Adrenal gland (tissue), 12 donors: Measurements from ENCODE around the gene CKB. TPM values are rescaled to one million over a fixed set of nuclear protein-coding genes. Genes with fewer than 3 reads are reported as not detected.

Experiments
- DNase-seq, 7 donors: peaks; one replicate each; pipeline ENCODE4 v3.0.0-alpha.2; 2019 to 2020
- H3K27ac ChIP-seq, 5 donors: fragments of 200-600 bp; sonication (generic) in 4 of 5; 1 replicate in 3 of 5; 2 replicates in 2 of 5; pipeline versions ENCODE4 v1.5.1 to v1.8.0; 2016 to 2020; ENCODE audit warnings: mild to moderate bottlenecking in 1 of 5
- H3K27me3 ChIP-seq: fragments of 200-600 bp; 2 replicates; pipeline ENCODE4 v1.8.0; 2021
- H3K36me3 ChIP-seq, 2 donors: fragments of 200-600 bp; replicated peaks in 1 of 2; 1 replicate in 1 of 2; 2 replicates in 1 of 2; pipeline versions ENCODE4 v1.5.1 to v1.8.0; 2018 to 2022
- H3K4me1 ChIP-seq, 2 donors: fragments of 200-600 bp; replicated peaks in 1 of 2; 1 replicate in 1 of 2; 2 replicates in 1 of 2; pipeline versions ENCODE4 v1.5.1 to v1.8.0; 2018 to 2021
- H3K4me3 ChIP-seq, 4 donors: fragments of 200-600 bp; sonication (generic) in 3 of 4; one replicate each; pipeline ENCODE4 v1.5.1; 2016 to 2018
- H3K9me3 ChIP-seq, 3 donors: fragments of 200-600 bp; sonication (generic) in 1 of 3; replicated peaks in 1 of 3; 1 replicate in 2 of 3; 2 replicates in 1 of 3; pipeline versions ENCODE4 v1.5.1 to v1.8.0; 2016 to 2021
- POLR2A ChIP-seq, 2 donors: fragments of 450-650 bp; IDR thresholded peaks; one replicate each; pipeline ENCODE4 v1.6.1; 2017; ENCODE audit warnings: antibody characterized with exemption in 2 of 2, mild to moderate bottlenecking in 2 of 2, moderate library complexity in 1 of 2
- WGBS, 4 donors: extraction: QIAGEN DNeasy Blood & Tissue Kit in 2 of 4; methylation state at CpG; one replicate each; pipeline versions ENCODE4 v1.1.5 to v1.1.7; 2013 to 2017; 5-methylcytosine and 5-hydroxymethylcytosine counted together
- intact Hi-C, 2 donors: fragments of 100-400 bp; cut with DNase I; formaldehyde crosslinking; loops; one replicate each; pipeline versions ENCODE4 v1.14.1 to v1.15.0; 2022 to 2023
- polyA plus RNA-seq, 3 donors: library from polyadenylated mRNA; stranded (reverse); fragments of 200-250 nt in 2 of 3; fragments of 350-450 nt in 1 of 3; fragmentation: Illumina TruSeq in 1 of 3; extraction: RNeasy Lipid Tissue Mini Kit (QIAGEN cat#74804) in 1 of 3; gene quantifications; one replicate each; pipeline ENCODE4 v1.2.3, GENCODE V29; 2013 to 2014
- total RNA-seq, 9 donors: library from RNA; depleted of rRNA in 4 of 9; stranded (reverse); fragments of >200 nt in 4 of 9; fragments of 120-200 nt in 1 of 9; fragmentation: NEBNext Ultra II Directional in 1 of 9; extraction: Animal tissue kit (Norgen Biotek cat#: 25700) in 1 of 9; gene quantifications; one replicate each; pipeline versions ENCODE4 v1.1.0 to v1.2.4, GENCODE V29; 2013 to 2023
- TF ChIP-seq, protein P1 (sequence below), 6 experiments: fragments of 450-650 bp in 4 of 6; fragments of 200-600 bp in 2 of 6; sonication (generic) in 1 of 6; IDR thresholded peaks; 1 replicate in 5 of 6; 2 replicates in 1 of 6; pipeline versions ENCODE4 v1.5.1 to v1.8.0; 2016 to 2021; ENCODE audit warnings: antibody characterized with exemption in 6 of 6, mild to moderate bottlenecking in 2 of 6, moderate library complexity in 1 of 6
- donor health status: healthy with polysubstance abuse.
- donor health status: Bipolar disorder and iron deficiency.
- donor health status: DM: yes; HTN: yes; CAD: no.
- donor health status: DM: no; HTN: no; CAD: no.
- donor health status: DM: no; HTN: no; CAD: no.
- donor health status: DM: yes; HTN: yes; CAD: no.

The CKB gene
- total and polyA plus RNA-seq, 12 donors, result 11.0 to 410 (median 198) TPM

DNA sequence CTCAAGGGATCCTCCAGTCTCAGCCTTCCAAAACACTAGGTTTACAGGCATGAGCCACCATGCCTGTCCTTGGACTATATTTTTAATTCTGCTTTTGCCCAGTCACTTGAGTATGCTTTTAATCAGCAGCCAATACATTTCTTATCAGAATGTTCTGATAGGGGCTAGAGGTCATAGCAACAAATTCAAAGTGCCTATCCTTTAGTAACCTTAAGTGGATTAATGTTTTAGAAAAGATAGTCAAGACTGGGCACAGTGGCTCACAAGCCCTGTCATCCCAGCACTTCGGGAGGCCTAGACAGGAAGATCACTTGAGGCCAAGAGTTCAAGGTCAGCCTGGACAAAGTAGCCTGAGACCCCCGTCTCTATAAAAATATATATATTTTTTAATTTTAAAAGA is 37.1 kb downstream of the CKB start:
- 37 to 50% (median 46%) methylated on average over 2 of the region's 2 CpGs for WGBS, 4 donors
- H3K36me3 ChIP-seq, result peaks cover 0 to 46% of the 10 kb centered on the region in 2 donors
- TF ChIP-seq, protein P1, sequence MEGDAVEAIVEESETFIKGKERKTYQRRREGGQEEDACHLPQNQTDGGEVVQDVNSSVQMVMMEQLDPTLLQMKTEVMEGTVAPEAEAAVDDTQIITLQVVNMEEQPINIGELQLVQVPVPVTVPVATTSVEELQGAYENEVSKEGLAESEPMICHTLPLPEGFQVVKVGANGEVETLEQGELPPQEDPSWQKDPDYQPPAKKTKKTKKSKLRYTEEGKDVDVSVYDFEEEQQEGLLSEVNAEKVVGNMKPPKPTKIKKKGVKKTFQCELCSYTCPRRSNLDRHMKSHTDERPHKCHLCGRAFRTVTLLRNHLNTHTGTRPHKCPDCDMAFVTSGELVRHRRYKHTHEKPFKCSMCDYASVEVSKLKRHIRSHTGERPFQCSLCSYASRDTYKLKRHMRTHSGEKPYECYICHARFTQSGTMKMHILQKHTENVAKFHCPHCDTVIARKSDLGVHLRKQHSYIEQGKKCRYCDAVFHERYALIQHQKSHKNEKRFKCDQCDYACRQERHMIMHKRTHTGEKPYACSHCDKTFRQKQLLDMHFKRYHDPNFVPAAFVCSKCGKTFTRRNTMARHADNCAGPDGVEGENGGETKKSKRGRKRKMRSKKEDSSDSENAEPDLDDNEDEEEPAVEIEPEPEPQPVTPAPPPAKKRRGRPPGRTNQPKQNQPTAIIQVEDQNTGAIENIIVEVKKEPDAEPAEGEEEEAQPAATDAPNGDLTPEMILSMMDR (IDR thresholded peaks at IDR 0.05), result no peak
- TF ChIP-seq POLR2A (IDR thresholded peaks at IDR 0.05), result no peak

DNA sequence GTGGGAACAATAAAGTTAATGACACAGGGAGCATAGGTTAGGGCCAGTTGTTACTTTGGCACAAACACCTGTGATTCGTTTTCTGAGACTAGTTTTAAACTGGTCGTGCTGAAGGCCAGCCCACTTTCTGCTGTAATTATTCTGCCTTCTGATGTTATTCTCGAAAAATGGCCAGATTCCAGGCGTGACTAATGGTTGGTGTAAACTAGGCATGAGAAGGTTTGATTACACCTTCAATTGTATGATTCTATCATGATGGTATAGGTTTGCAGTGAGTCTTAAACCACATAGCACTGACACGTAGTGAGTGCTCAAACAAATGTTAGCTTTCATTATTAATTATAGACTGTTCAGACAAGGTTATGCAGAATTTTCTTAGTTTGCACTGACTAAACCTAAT is 39.0 kb downstream of the CKB start:
- no peak overlapping the region for H3K4me3 ChIP-seq
- H3K9me3 ChIP-seq, result no peaks in the 10 kb centered on the region
- DNase-seq, result peak; percentile 66 to 87 (median 80)
- WGBS, 4 donors, result 22 to 43% (median 34%) methylated on average over 5 of the region's 5 CpGs
- intact Hi-C loops, result no loop called here
- H3K4me1 ChIP-seq, result peaks cover 8 to 23% of the 10 kb centered on the region in 2 donors
- peaks cover 0 to 53% of the 10 kb centered on the region in 2 donors for H3K36me3 ChIP-seq
- H3K27ac ChIP-seq, result peak overlapping the region in 4 of 5 donors; percentile 45 to 70 (median 68)
- TF ChIP-seq, protein P1 (IDR thresholded peaks at IDR 0.05), result no peak
- TF ChIP-seq POLR2A (IDR thresholded peaks at IDR 0.05), result peak in 1 of 2 donors; percentile 38
- no peaks in the 10 kb centered on the region for H3K27me3 ChIP-seq

More for the DNA sequence above, 37.1 kb downstream of the CKB start:
- Histone ChIP-seq H3K4me1 (peaks cover 8 to 31% of the 10 kb centered on the region in 2 donors), H3K9me3 (no peaks in the 10 kb centered on the region), H3K27ac (peak overlapping the region in 4 of 5 donors; percentile 32 to 47 (median 40)), H3K27me3 (no peaks in the 10 kb centered on the region), H3K4me3 (no peak overlapping the region)
- intact Hi-C loops, result no loop called here
- DNase-seq, result peak in 4 of 7 donors; percentile 59 to 70 (median 61)

DNA sequence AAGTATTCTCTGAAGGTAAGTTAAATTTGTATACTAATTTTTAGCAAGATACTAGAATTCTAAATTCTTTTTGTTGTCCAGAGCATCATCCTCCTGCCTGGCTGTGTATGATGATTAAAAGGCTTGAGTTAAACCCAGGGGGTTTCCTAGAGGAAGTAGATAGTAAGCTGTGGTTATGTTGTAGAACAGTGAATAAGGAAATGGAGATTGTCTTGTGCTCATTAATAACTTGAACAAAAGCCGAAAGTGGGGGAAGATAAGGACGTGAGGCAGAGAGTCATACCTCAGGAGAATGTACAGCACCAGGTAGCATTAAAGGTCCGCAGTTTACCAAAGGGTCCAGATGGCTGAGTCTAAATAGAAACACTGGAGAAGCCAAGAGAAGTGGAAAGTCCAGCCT is 42.0 kb downstream of the CKB start:
- no peaks in the 10 kb centered on the region for H3K27me3 ChIP-seq
- no peaks in the 10 kb centered on the region for H3K9me3 ChIP-seq
- intact Hi-C loops, result no loop called here
- 75 to 86% (median 82%) methylated on average over 3 of the region's 3 CpGs for WGBS, 4 donors
- TF ChIP-seq, protein P1 (IDR thresholded peaks at IDR 0.05), result no peak
- no peak for TF ChIP-seq POLR2A (IDR thresholded peaks at IDR 0.05)
- H3K4me3 ChIP-seq, result no peak overlapping the region
- peaks cover 8 to 21% of the 10 kb centered on the region in 2 donors for H3K4me1 ChIP-seq
- DNase-seq, result no peak
- H3K27ac ChIP-seq, result no peak overlapping the region
- H3K36me3 ChIP-seq, result peaks cover 0 to 62% of the 10 kb centered on the region in 2 donors

DNA sequence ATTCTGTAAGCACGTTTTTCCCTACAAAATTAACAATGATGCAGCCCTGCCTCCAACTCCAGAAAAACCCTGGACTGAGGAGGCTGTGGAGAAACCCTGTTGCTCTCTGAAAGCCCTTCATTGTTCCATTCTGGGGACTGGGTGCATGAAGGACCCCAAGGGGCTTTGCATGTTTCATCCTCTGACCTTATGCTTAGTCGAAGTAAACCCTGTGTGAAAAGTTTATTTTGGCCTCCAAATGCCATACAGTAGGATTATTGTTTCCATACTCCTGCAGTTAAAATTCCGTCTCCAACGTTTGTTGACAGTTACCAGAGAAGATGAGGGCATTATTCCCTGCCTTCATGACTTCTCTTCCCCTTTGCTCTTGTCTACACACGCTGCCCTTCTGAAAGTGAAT is 46.0 kb downstream of the CKB start:
- intact Hi-C loops, result no loop called here
- H3K27ac ChIP-seq, result no peak overlapping the region
- peaks cover 0 to 62% of the 10 kb centered on the region in 2 donors for H3K36me3 ChIP-seq
- 81 to 87% (median 85%) methylated on average over 5 of the region's 5 CpGs for WGBS, 4 donors
- H3K27me3 ChIP-seq, result no peaks in the 10 kb centered on the region
- no peaks in the 10 kb centered on the region for H3K4me1 ChIP-seq
- no peak for DNase-seq
- H3K9me3 ChIP-seq, result no peaks in the 10 kb centered on the region
- TF ChIP-seq POLR2A (IDR thresholded peaks at IDR 0.05), result no peak
- TF ChIP-seq, protein P1 (IDR thresholded peaks at IDR 0.05), result no peak
- no peak overlapping the region for H3K4me3 ChIP-seq
